ENCODE measurements around the gene NECTIN1. TPM values are rescaled to one million over a fixed set of nuclear protein-coding genes. Genes with fewer than 3 reads are reported as not detected.

Gene NECTIN1
- total RNA-seq, 2 donors from 2014 or later = 4.0 to 4.4 TPM

GRCh38 chr11:119691020-119691666 is 37.9 kb downstream of the NECTIN1 start:
- H3K27me3 ChIP-seq = no peaks in the 10 kb centered on the region
- no peak overlapping the region for H3K4me3 ChIP-seq
- no peak for TF ChIP-seq CTCF (IDR thresholded peaks at IDR 0.05)
- H3K27ac ChIP-seq = no peak overlapping the region
- H3K4me1 ChIP-seq = no peaks in the 10 kb centered on the region
- DNase-seq (ENCODE audit: low spot score) = no peak
- H3K36me3 ChIP-seq = no peaks in the 10 kb centered on the region
- no peaks in the 10 kb centered on the region for H3K9me3 ChIP-seq

GRCh38 chr11:119689302-119689701 is 39.7 kb downstream of the NECTIN1 start:
- TF ChIP-seq CTCF (IDR thresholded peaks at IDR 0.05) = no peak
- no peaks in the 10 kb centered on the region for H3K36me3 ChIP-seq
- DNase-seq (ENCODE audit: low spot score) = no peak
- H3K27me3 ChIP-seq = no peaks in the 10 kb centered on the region
- H3K9me3 ChIP-seq = no peaks in the 10 kb centered on the region
- no peak overlapping the region for H3K4me3 ChIP-seq
- no peak overlapping the region for H3K27ac ChIP-seq
- peaks cover 0 to 8% of the 10 kb centered on the region in 2 donors for H3K4me1 ChIP-seq

- Histone ChIP-seq H3K4me1 (peaks cover 0 to 14% of the 10 kb centered on the region in 2 donors), H3K36me3 (no peaks in the 10 kb centered on the region), H3K27me3 (no peaks in the 10 kb centered on the region), H3K9me3 (no peaks in the 10 kb centered on the region), H3K27ac (no peak overlapping the region), H3K4me3 (no peak overlapping the region)
- TF ChIP-seq CTCF (IDR thresholded peaks at IDR 0.05) = no peak
- DNase-seq (ENCODE audit: low spot score) = no peak
Measured at GRCh38 chr11:119688356-119688755, 40.6 kb downstream of the NECTIN1 start.

GRCh38 chr11:119687373-119688046 is 41.5 kb downstream of the NECTIN1 start:
- Histone ChIP-seq H3K27me3 (no peaks in the 10 kb centered on the region), H3K4me3 (no peak overlapping the region), H3K9me3 (no peaks in the 10 kb centered on the region), H3K36me3 (no peaks in the 10 kb centered on the region), H3K4me1 (peaks cover 0 to 14% of the 10 kb centered on the region in 2 donors), H3K27ac (no peak overlapping the region)
- no peak for TF ChIP-seq CTCF (IDR thresholded peaks at IDR 0.05)
- DNase-seq (ENCODE audit: low spot score) = no peak

GRCh38 chr11:119686177-119686882 is 42.7 kb downstream of the NECTIN1 start:
- no peaks in the 10 kb centered on the region for H3K9me3 ChIP-seq
- TF ChIP-seq CTCF (IDR thresholded peaks at IDR 0.05) = no peak

More at GRCh38 chr11:119686177-119686882, 42.7 kb downstream of the NECTIN1 start:
- Histone ChIP-seq H3K36me3 (no peaks in the 10 kb centered on the region), H3K4me3 (no peak overlapping the region), H3K27me3 (no peaks in the 10 kb centered on the region), H3K4me1 (peaks cover 0 to 19% of the 10 kb centered on the region in 2 donors), H3K27ac (no peak overlapping the region)
- DNase-seq (ENCODE audit: low spot score) = no peak

All from right atrium auricular region (tissue), 2 donors.